SK-N-MC (cell line): ENCODE data around the gene CYP27A1.

ENCODE experiments used
- EZH2 ChIP-seq: fragments of 200-600 bp; sonication (generic); IDR thresholded peaks from one replicate; pipeline ENCODE4 v1.6.1; 2017; ENCODE audit warnings: antibody characterized with exemption
- FOXP2 ChIP-seq: optimal IDR thresholded peaks from 2 replicates; pipeline ENCODE3; 2011; ENCODE audit warnings: mild to moderate bottlenecking, moderate library complexity; ENCODE audit not compliant: insufficient read depth; ENCODE audit errors: extremely low read length, control extremely low read depth
- POLR2AphosphoS5 ChIP-seq: IDR thresholded peaks from 2 replicates; pipeline ENCODE4 v1.6.1; 2012; ENCODE audit warnings: mild to moderate bottlenecking, low read depth, low read length, borderline replicate concordance

GRCh38 chr2:218734190-218734975, 47.6 kb upstream of the CYP27A1 start:
- TF ChIP-seq EZH2 (no peak), POLR2AphosphoS5 (no peak), FOXP2 (no peak)
